HEK293 (cell line): Measurements from ENCODE around the gene IL1RAPL1.

Experiments
- CTCF ChIA-PET: fragments of 350-600 bp; formaldehyde crosslinking; extraction: SDS; loops from one replicate; lab custom pipeline; 2021; ENCODE audit warnings: antibody characterized with exemption; lab: Yijun Ruan, JAX
- POLR2A ChIA-PET: fragments of 300-600 bp; formaldehyde crosslinking; extraction: SDS; loops from one replicate; lab custom pipeline; 2020; ENCODE audit warnings: antibody characterized with exemption, inconsistent platforms; lab: Yijun Ruan, JAX
- H3K27ac ChIP-seq: fragments of 200-500 bp; sonication (Bioruptor generic); 2 replicates; pipeline ENCODE4 v1.5.1; 2014; ENCODE audit warnings: low read depth, low read length, control low read depth, inconsistent platforms; ENCODE audit errors: extremely low read depth
- H3K36me3 ChIP-seq, 2 experiments: fragments of 200-500 bp in 1 of 2; sonication (Bioruptor generic) in 1 of 2; 1 replicate in 1 of 2; 2 replicates in 1 of 2; pipeline ENCODE4 v1.5.1; 2014 to 2017; ENCODE audit warnings: inconsistent platforms in 2 of 2, low read length in 2 of 2; ENCODE audit not compliant: control insufficient read depth in 2 of 2, insufficient read depth in 1 of 2
- H3K4me1 ChIP-seq: fragments of 200-500 bp; sonication (Bioruptor generic); 2 replicates; pipeline ENCODE4 v1.5.1; 2014; ENCODE audit warnings: mild to moderate bottlenecking, low read length, inconsistent platforms; ENCODE audit not compliant: control insufficient read depth, insufficient read depth
- H3K4me3 ChIP-seq: 2 replicates; pipeline ENCODE4 v1.5.1; 2011; ENCODE audit warnings: low read depth, mild to moderate bottlenecking, control low read depth, low read length, moderate library complexity
- H3K9me3 ChIP-seq: fragments of 200-500 bp; sonication (Bioruptor generic); 2 replicates; pipeline ENCODE4 v1.5.1; 2014; ENCODE audit warnings: low read depth, low read length, inconsistent platforms; ENCODE audit not compliant: control insufficient read depth, insufficient read depth
- BCL11A ChIP-seq: fragments of 450-650 bp; formaldehyde crosslinking; IDR thresholded peaks from 2 replicates; pipeline ENCODE4 v1.5.1; 2016; ENCODE audit warnings: low read depth, missing biosample characterization, missing genetic modification characterization
- ELK4 ChIP-seq: IDR thresholded peaks from 2 replicates; pipeline ENCODE4 v1.6.1; 2011; ENCODE audit warnings: mild to moderate bottlenecking, low read depth, low read length, borderline replicate concordance
- MEIS1 ChIP-seq: sonication (generic); formaldehyde crosslinking; IDR thresholded peaks from 2 replicates; pipeline ENCODE4 v1.8.1; 2022; ENCODE audit warnings: missing genetic modification reagents, mild to moderate bottlenecking, borderline replicate concordance
- PRDM1 ChIP-seq: fragments of 450-650 bp; formaldehyde crosslinking; IDR thresholded peaks from 2 replicates; pipeline ENCODE4; 2016; ENCODE audit warnings: missing biosample characterization, missing genetic modification characterization
- ZBTB49 ChIP-seq: fragments of 450-650 bp; formaldehyde crosslinking; IDR thresholded peaks from 2 replicates; pipeline ENCODE4 v1.5.1; 2016; ENCODE audit warnings: missing biosample characterization, missing genetic modification characterization, low read depth
- ZEB2 ChIP-seq: fragments of 450-650 bp; formaldehyde crosslinking; IDR thresholded peaks from 2 replicates; pipeline ENCODE4 v1.5.1; 2016; ENCODE audit warnings: missing biosample characterization, missing genetic modification characterization
- ZFP3 ChIP-seq: fragments of 450-650 bp; formaldehyde crosslinking; IDR thresholded peaks from 2 replicates; pipeline ENCODE4 v1.5.1; 2016; ENCODE audit warnings: low read depth, missing biosample characterization, missing genetic modification characterization
- ZNF114 ChIP-seq: fragments of 450-650 bp; formaldehyde crosslinking; IDR thresholded peaks from 2 replicates; pipeline ENCODE4 v1.5.0; 2017; ENCODE audit warnings: missing biosample characterization, missing genetic modification characterization
- ZNF132 ChIP-seq: fragments of 450-650 bp; formaldehyde crosslinking; IDR thresholded peaks from 2 replicates; pipeline ENCODE4 v1.5.1; 2017; ENCODE audit warnings: missing biosample characterization, missing genetic modification characterization, borderline replicate concordance
- ZNF140 ChIP-seq: fragments of 450-650 bp; formaldehyde crosslinking; IDR thresholded peaks from 2 replicates; pipeline ENCODE4 v1.5.1; 2016; ENCODE audit warnings: missing biosample characterization, missing genetic modification characterization
- ZNF146 ChIP-seq: fragments of 450-650 bp; formaldehyde crosslinking; IDR thresholded peaks from 2 replicates; pipeline ENCODE4 v1.5.1; 2016; ENCODE audit warnings: missing biosample characterization, missing genetic modification characterization
- ZNF19 ChIP-seq: fragments of 450-650 bp; formaldehyde crosslinking; IDR thresholded peaks from 2 replicates; pipeline ENCODE4; 2016; ENCODE audit warnings: missing biosample characterization, missing genetic modification characterization, low read depth
- ZNF223 ChIP-seq: fragments of 450-650 bp; formaldehyde crosslinking; IDR thresholded peaks from 2 replicates; pipeline ENCODE4 v1.5.1; 2016; ENCODE audit warnings: missing biosample characterization, missing genetic modification characterization
- ZNF24 ChIP-seq: fragments of 450-650 bp; formaldehyde crosslinking; IDR thresholded peaks from 2 replicates; pipeline ENCODE4 v1.5.1; 2016; ENCODE audit warnings: missing biosample characterization, missing genetic modification characterization
- ZNF37A ChIP-seq: fragments of 450-650 bp; IDR thresholded peaks from 2 replicates; pipeline ENCODE4 v1.5.1; 2018; ENCODE audit warnings: missing biosample characterization, missing genetic modification characterization
- ZNF391 ChIP-seq: fragments of 450-650 bp; formaldehyde crosslinking; IDR thresholded peaks from 2 replicates; pipeline ENCODE4 v1.5.1; 2016; ENCODE audit warnings: low read depth, missing biosample characterization, missing genetic modification characterization, borderline replicate concordance
- ZNF416 ChIP-seq: fragments of 450-650 bp; formaldehyde crosslinking; IDR thresholded peaks from 2 replicates; pipeline ENCODE4 v1.5.1; 2016; ENCODE audit warnings: missing biosample characterization, missing genetic modification characterization
- ZNF473 ChIP-seq: fragments of 450-650 bp; formaldehyde crosslinking; IDR thresholded peaks from 2 replicates; pipeline ENCODE4 v1.5.1; 2017; ENCODE audit warnings: missing biosample characterization, missing genetic modification characterization
- ZNF560 ChIP-seq: fragments of 450-650 bp; formaldehyde crosslinking; IDR thresholded peaks from 2 replicates; pipeline ENCODE4 v1.5.1; 2017; ENCODE audit warnings: missing biosample characterization, missing genetic modification characterization, borderline replicate concordance
- ZNF639 ChIP-seq: fragments of 450-650 bp; formaldehyde crosslinking; IDR thresholded peaks from 2 replicates; pipeline ENCODE4 v1.5.1; 2016; ENCODE audit warnings: missing biosample characterization, missing genetic modification characterization
- ZNF664 ChIP-seq: fragments of 450-650 bp; formaldehyde crosslinking; IDR thresholded peaks from 2 replicates; pipeline ENCODE4 v1.5.1; 2016; ENCODE audit warnings: missing biosample characterization, missing genetic modification characterization
- ZNF701 ChIP-seq: fragments of 450-650 bp; formaldehyde crosslinking; IDR thresholded peaks from 2 replicates; pipeline ENCODE4 v1.5.1; 2016; ENCODE audit warnings: missing biosample characterization, missing genetic modification characterization
- ZNF76 ChIP-seq: fragments of 450-650 bp; formaldehyde crosslinking; IDR thresholded peaks from 2 replicates; pipeline ENCODE4; 2016; ENCODE audit warnings: low read depth, missing biosample characterization, missing genetic modification characterization, borderline replicate concordance
- ZNF792 ChIP-seq: fragments of 450-650 bp; formaldehyde crosslinking; IDR thresholded peaks from 2 replicates; pipeline ENCODE4 v1.5.1; 2016; ENCODE audit warnings: missing biosample characterization, missing genetic modification characterization
- ZNF830 ChIP-seq: fragments of 450-650 bp; IDR thresholded peaks from 2 replicates; pipeline ENCODE4 v1.5.0; 2018; ENCODE audit warnings: missing biosample characterization, missing genetic modification characterization, low read depth, mild to moderate bottlenecking, moderate library complexity
- ZSCAN23 ChIP-seq: fragments of 450-650 bp; formaldehyde crosslinking; IDR thresholded peaks from 2 replicates; pipeline ENCODE4 v1.5.1; 2016; ENCODE audit warnings: missing biosample characterization, missing genetic modification characterization

IL1RAPL1 gene

GRCh38 chrX:29640106-29640505, 1052.9 kb downstream of the IL1RAPL1 start (continued):
- TF ChIP-seq ZNF132 (tag by site-specific recombination), result no peak

- Histone ChIP-seq H3K36me3 (no peaks in the 10 kb centered on the region), H3K9me3 (no peaks in the 10 kb centered on the region), H3K4me3 (no peak overlapping the region)
- POLR2A ChIA-PET, result no interaction called here
- TF ChIP-seq ELK4 (no peak), ZNF701 (no peak), ZNF146 (no peak), ZNF830 (tag by site-specific recombination) (no peak), ZNF223 (no peak), ZNF140 (tag by site-specific recombination) (no peak), ZEB2 (no peak), MEIS1 (CRISPR knock-in tag) (no peak), ZNF473 (tag by site-specific recombination) (no peak), ZNF24 (no peak)
- TF ChIP-seq, all 188 proteins: peak for 0
- CTCF ChIA-PET, result no interaction called here
- Histone ChIP-seq H3K27ac (no peak overlapping the region), H3K4me1 (no peaks in the 10 kb centered on the region)
Measured at GRCh38 chrX:29641461-29641860, 1054.2 kb downstream of the IL1RAPL1 start.

GRCh38 chrX:29643181-29643580, 1055.9 kb downstream of the IL1RAPL1 start:
- ChIA-PET CTCF (interaction anchor here (0.5 kb wide), 1 partner anchor 1038 kb away, joined by 3 read pairs; no protein-coding TSS in a partner anchor), POLR2A (no interaction called here)
- H3K36me3 ChIP-seq, result no peaks in the 10 kb centered on the region
- no peaks in the 10 kb centered on the region for H3K4me1 ChIP-seq
- H3K9me3 ChIP-seq, result no peaks in the 10 kb centered on the region
- no peak overlapping the region for H3K27ac ChIP-seq
- no peak for TF ChIP-seq ZNF792
- no peak overlapping the region for H3K4me3 ChIP-seq

- Histone ChIP-seq H3K9me3 (no peaks in the 10 kb centered on the region), H3K4me3 (no peak overlapping the region), H3K36me3 (no peaks in the 10 kb centered on the region), H3K4me1 (no peaks in the 10 kb centered on the region), H3K27ac (no peak overlapping the region)
- TF ChIP-seq ZSCAN23 (tag by site-specific recombination), result no peak
- TF ChIP-seq BCL11A, result no peak
- no peak for TF ChIP-seq ZEB2
- TF ChIP-seq ZNF24, result no peak
- no peak for TF ChIP-seq ZNF639
- POLR2A ChIA-PET, result no interaction called here
- CTCF ChIA-PET, result no interaction called here
Measured at GRCh38 chrX:29648161-29648560, 1060.9 kb downstream of the IL1RAPL1 start.

- no peaks in the 10 kb centered on the region for H3K4me1 ChIP-seq
- ChIA-PET CTCF (no interaction called here), POLR2A (no interaction called here)
- H3K36me3 ChIP-seq, result no peaks in the 10 kb centered on the region
- H3K4me3 ChIP-seq, result no peak overlapping the region
- no peaks in the 10 kb centered on the region for H3K9me3 ChIP-seq
- no peak overlapping the region for H3K27ac ChIP-seq
- TF ChIP-seq ZFP3 (tag by site-specific recombination) (no peak), PRDM1 (tag by site-specific recombination) (no peak), ZNF416 (no peak), ZNF19 (no peak), ZBTB49 (tag by site-specific recombination) (no peak), ZNF37A (tag by site-specific recombination) (no peak), ZNF664 (tag by site-specific recombination) (no peak), ZNF76 (tag by site-specific recombination) (no peak), ZNF114 (tag by site-specific recombination) (no peak), ZNF560 (tag by site-specific recombination) (no peak), ZNF24 (no peak), ZNF391 (no peak)
Measured at GRCh38 chrX:29652484-29652883, 1065.2 kb downstream of the IL1RAPL1 start.
